ENCODE results near the gene ZNF710. TPM values are rescaled to one million over a fixed set of nuclear protein-coding genes. Genes with fewer than 3 reads are reported as not detected.

The ZNF710 gene
- total RNA-seq, 1 donor from 2014 or later, result 129 TPM

DNA sequence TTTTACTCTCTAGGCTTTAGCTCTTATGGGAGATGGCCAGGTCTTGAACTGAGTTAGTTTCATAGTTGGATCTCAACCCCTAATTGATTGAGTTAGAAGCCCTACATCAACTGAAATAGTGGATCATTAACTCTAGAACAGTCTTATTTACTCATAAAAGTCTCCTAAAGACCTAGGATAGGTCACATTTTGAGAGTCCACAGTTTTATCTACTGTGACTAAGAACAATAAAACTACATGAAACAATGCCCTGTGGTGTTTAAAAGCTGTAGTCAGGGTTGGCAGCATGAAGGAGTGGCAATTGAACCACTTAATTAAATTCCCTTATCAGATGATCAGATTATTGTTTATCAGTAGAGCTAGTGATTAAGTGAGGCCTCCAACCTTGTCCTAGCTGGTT lies 123.4 kb downstream of the ZNF710 start:
- H3K27ac Mint-ChIP-seq (ENCODE audit: unreplicated experiment), result no peak overlapping the region
- peaks cover 8% of the 10 kb centered on the region for H3K27me3 Mint-ChIP-seq (ENCODE audit: unreplicated experiment)
- no peaks in the 10 kb centered on the region for H3K9me3 Mint-ChIP-seq (ENCODE audit: unreplicated experiment)
- TF ChIP-seq, protein P1, sequence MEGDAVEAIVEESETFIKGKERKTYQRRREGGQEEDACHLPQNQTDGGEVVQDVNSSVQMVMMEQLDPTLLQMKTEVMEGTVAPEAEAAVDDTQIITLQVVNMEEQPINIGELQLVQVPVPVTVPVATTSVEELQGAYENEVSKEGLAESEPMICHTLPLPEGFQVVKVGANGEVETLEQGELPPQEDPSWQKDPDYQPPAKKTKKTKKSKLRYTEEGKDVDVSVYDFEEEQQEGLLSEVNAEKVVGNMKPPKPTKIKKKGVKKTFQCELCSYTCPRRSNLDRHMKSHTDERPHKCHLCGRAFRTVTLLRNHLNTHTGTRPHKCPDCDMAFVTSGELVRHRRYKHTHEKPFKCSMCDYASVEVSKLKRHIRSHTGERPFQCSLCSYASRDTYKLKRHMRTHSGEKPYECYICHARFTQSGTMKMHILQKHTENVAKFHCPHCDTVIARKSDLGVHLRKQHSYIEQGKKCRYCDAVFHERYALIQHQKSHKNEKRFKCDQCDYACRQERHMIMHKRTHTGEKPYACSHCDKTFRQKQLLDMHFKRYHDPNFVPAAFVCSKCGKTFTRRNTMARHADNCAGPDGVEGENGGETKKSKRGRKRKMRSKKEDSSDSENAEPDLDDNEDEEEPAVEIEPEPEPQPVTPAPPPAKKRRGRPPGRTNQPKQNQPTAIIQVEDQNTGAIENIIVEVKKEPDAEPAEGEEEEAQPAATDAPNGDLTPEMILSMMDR (IDR thresholded peaks at IDR 0.05; ENCODE audit: unreplicated experiment), result no peak
- no peaks in the 10 kb centered on the region for H3K36me3 Mint-ChIP-seq (ENCODE audit: low read depth, unreplicated experiment)
- H3K4me3 Mint-ChIP-seq (ENCODE audit: unreplicated experiment), result no peak overlapping the region
- no peak for DNase-seq (ENCODE audit: low spot score)
- peaks cover 5% of the 10 kb centered on the region for H3K4me1 Mint-ChIP-seq (ENCODE audit: unreplicated experiment)

DNA sequence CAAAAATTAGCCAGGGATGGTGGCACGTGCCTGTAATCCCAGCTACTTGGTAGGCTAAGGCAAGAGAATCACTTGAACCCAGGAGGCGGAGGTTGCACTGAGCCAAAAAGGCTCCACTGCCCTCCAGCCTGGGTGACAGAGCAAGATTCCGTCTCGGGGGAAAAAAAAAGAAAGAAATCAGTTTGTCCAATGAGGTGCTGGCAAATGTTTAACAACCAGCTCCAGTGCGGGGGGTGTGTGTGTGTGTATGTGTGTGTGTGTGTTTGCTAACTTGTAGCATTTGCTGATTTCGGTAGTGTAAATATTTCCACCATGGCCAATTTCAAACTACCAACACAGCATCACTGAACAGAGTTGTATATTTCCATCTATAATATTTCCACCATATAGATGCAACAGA lies 124.9 kb downstream of the ZNF710 start:
- peaks cover 8% of the 10 kb centered on the region for H3K27me3 Mint-ChIP-seq (ENCODE audit: unreplicated experiment)
- no peak for DNase-seq (ENCODE audit: low spot score)
- H3K27ac Mint-ChIP-seq (ENCODE audit: unreplicated experiment), result no peak overlapping the region
- no peaks in the 10 kb centered on the region for H3K36me3 Mint-ChIP-seq (ENCODE audit: low read depth, unreplicated experiment)
- peaks cover 5% of the 10 kb centered on the region for H3K4me1 Mint-ChIP-seq (ENCODE audit: unreplicated experiment)
- H3K4me3 Mint-ChIP-seq (ENCODE audit: unreplicated experiment), result no peak overlapping the region
- TF ChIP-seq, protein P1 (IDR thresholded peaks at IDR 0.05; ENCODE audit: unreplicated experiment), result no peak
- H3K9me3 Mint-ChIP-seq (ENCODE audit: unreplicated experiment), result no peaks in the 10 kb centered on the region

DNA sequence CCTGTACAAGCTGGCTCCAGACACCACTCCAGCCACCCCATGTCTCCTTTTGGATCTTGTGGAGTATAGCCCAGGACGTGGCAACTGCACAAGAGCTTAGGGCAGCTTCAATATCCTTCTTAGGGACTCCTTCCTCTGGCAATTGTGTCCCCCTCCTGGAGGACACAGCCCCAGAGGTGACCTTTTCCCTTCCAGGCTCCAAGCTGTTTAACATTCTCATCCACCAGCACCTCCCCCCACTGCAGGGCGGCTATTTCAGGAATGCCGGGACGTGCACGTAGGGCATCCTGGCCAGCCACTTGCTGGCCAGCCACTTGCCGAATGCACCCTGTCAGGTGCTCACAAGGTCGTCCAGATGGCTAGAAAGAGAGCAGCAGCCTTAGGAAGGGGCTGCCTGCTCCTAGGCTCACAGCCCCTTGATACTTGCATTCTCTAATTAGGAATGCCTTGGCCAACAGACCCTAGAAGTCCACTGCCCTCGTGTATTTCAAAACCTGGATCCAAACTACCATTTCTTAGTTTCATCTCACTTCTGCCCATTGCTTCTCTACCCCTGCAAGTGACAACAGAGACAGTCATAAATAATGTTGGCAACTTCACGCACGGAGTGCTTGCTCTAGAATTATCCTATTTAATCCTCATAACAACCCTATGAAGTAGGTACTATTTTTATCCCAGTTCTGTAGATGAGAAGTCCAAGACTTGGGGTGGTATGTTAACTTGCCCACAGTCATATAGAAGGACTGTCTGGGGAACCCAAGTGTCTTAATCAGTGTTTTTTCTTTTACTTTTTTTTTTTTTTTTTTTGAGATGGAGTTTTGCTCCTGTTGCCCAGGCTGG lies 125.7 kb downstream of the ZNF710 start:
- Mint-ChIP-seq H3K27ac (ENCODE audit: unreplicated experiment) (no peak overlapping the region), H3K9me3 (ENCODE audit: unreplicated experiment) (no peaks in the 10 kb centered on the region), H3K27me3 (ENCODE audit: unreplicated experiment) (peaks cover 8% of the 10 kb centered on the region), H3K4me1 (ENCODE audit: unreplicated experiment) (peaks cover 5% of the 10 kb centered on the region), H3K36me3 (ENCODE audit: low read depth, unreplicated experiment) (no peaks in the 10 kb centered on the region), H3K4me3 (ENCODE audit: unreplicated experiment) (no peak overlapping the region)
- DNase-seq (ENCODE audit: low spot score), result peak; percentile 46
- TF ChIP-seq, protein P1 (IDR thresholded peaks at IDR 0.05; ENCODE audit: unreplicated experiment), result no peak

DNA sequence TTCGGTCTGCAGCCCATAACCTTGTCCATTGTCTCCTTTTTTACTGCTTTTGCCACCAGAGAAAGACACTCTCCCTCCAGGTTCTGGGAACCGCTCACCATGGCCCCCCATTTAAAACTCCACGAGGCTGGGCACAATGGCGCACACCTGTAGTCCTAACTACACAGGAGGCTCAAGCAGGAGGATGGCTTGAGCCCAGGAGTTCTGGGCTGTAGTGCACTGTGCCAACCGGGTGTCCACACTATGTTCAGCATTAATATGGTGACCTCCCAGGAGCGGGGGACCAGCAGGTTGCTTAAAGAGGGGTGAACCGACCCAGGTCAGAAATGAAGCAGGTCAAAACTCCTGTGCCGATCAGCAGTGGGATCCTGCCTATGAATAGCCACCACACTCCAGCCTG lies 129.2 kb downstream of the ZNF710 start:
- TF ChIP-seq, protein P1 (IDR thresholded peaks at IDR 0.05; ENCODE audit: unreplicated experiment), result no peak
- Mint-ChIP-seq H3K4me3 (ENCODE audit: unreplicated experiment) (no peak overlapping the region), H3K27me3 (ENCODE audit: unreplicated experiment) (peaks cover 12% of the 10 kb centered on the region), H3K4me1 (ENCODE audit: unreplicated experiment) (peaks cover 5% of the 10 kb centered on the region), H3K27ac (ENCODE audit: unreplicated experiment) (no peak overlapping the region), H3K9me3 (ENCODE audit: unreplicated experiment) (no peaks in the 10 kb centered on the region), H3K36me3 (ENCODE audit: low read depth, unreplicated experiment) (no peaks in the 10 kb centered on the region)
- no peak for DNase-seq (ENCODE audit: low spot score)

Small RNA genes within 50 kb of the gene (microRNA-seq; reads per million reads assigned to microRNA genes)
- gene MIR3174 (ENCODE audit: unreplicated experiment), result 23.0 reads per million, percentile 68 among the genes with 10 or more reads in this experiment

Other genes with a start within 250 kb of the ZNF710 start
- 0.33 TPM for gene MESP2, start 225.0 kb upstream of the ZNF710 start, total RNA-seq (ENCODE audit: unreplicated experiment)
- gene ANPEP, start 186.5 kb upstream of the ZNF710 start, total RNA-seq (ENCODE audit: unreplicated experiment), result 203 TPM
- 23.2 TPM for gene AP3S2, start 107.3 kb upstream of the ZNF710 start, total RNA-seq (ENCODE audit: unreplicated experiment)
- 13.3 TPM for gene ARPIN, start 88.4 kb upstream of the ZNF710 start, total RNA-seq (ENCODE audit: unreplicated experiment)
- gene IDH2, start 101.1 kb downstream of the ZNF710 start, total RNA-seq (ENCODE audit: unreplicated experiment), result 133 TPM
- 11.2 TPM for gene SEMA4B, start 200.0 kb downstream of the ZNF710 start, total RNA-seq (ENCODE audit: unreplicated experiment)
- 19.8 TPM for gene CIB1, start 232.6 kb downstream of the ZNF710 start, total RNA-seq (ENCODE audit: unreplicated experiment)
- gene GDPGP1, start 232.9 kb downstream of the ZNF710 start, total RNA-seq (ENCODE audit: unreplicated experiment), result 7.7 TPM
- not detected for gene TTLL13, start 248.2 kb downstream of the ZNF710 start, total RNA-seq (ENCODE audit: unreplicated experiment)